Spinal cord (tissue), 10 donors: Measurements from ENCODE around the gene SKI. TPM values are rescaled to one million over a fixed set of nuclear protein-coding genes. Genes with fewer than 3 reads are reported as not detected.

Source experiments
- DNase-seq, 6 donors: peaks; one replicate each; pipeline versions ENCODE4 v3.0.0 to v3.0.0-alpha.2; 2013 to 2015; ENCODE audit warnings: low spot score in 6 of 6, low read depth in 4 of 6
- H3K27ac ChIP-seq: one replicate; pipeline ENCODE4 v1.5.1; 2013; ENCODE audit warnings: low read depth, low read length, control low read depth
- H3K27me3 ChIP-seq: one replicate; pipeline ENCODE4 v1.6.1; 2013; ENCODE audit warnings: low read length; ENCODE audit not compliant: control insufficient read depth, insufficient read depth
- H3K36me3 ChIP-seq: one replicate; pipeline ENCODE4 v1.6.1; 2013; ENCODE audit warnings: low read length; ENCODE audit not compliant: control insufficient read depth, insufficient read depth
- H3K4me1 ChIP-seq: one replicate; pipeline ENCODE4 v1.6.1; 2013; ENCODE audit warnings: low read length; ENCODE audit not compliant: control insufficient read depth, insufficient read depth
- H3K4me3 ChIP-seq: one replicate; pipeline ENCODE4 v1.5.1; 2013; ENCODE audit warnings: low read depth, low read length, control low read depth
- H3K9me3 ChIP-seq: one replicate; pipeline ENCODE4 v1.6.1; 2013; ENCODE audit warnings: low read length; ENCODE audit not compliant: control insufficient read depth, insufficient read depth
- WGBS: methylation state at CpG from one replicate; pipeline ENCODE4 v1.1.5; 2013; ENCODE audit warnings: missing lambda C conversion rate; ENCODE audit not compliant: insufficient coverage; 5-methylcytosine and 5-hydroxymethylcytosine counted together
- polyA plus RNA-seq, 2 donors: library from polyadenylated mRNA; unstranded; fragments of 120-200 nt; gene quantifications; one replicate each; pipeline ENCODE4 v1.2.1, GENCODE V29; 2013; ENCODE audit not compliant: insufficient read length in 2 of 2
- total RNA-seq, 2 donors: library from RNA; depleted of rRNA in 1 of 2; stranded (reverse); fragments of 120-200 nt in 1 of 2; fragments of >200 nt in 1 of 2; gene quantifications; one replicate each; pipeline versions ENCODE4 v1.2.3 to v1.2.4, GENCODE V29; 2013 to 2014
- donor health status: healthy.

SKI gene
- total and polyA plus RNA-seq, 4 donors: 20.0 to 72.3 (median 46.2) TPM

- DNase-seq: peak in 2 of 6 donors; percentile 41 to 65
- H3K9me3 ChIP-seq: no peaks in the 10 kb centered on the region
- 26% methylated on average over 17 of the region's 21 CpGs for WGBS
- H3K27ac ChIP-seq: peak overlapping the region; percentile 33
- no peak overlapping the region for H3K4me3 ChIP-seq
- H3K27me3 ChIP-seq: no peaks in the 10 kb centered on the region
- H3K4me1 ChIP-seq: peaks cover 60% of the 10 kb centered on the region
- peaks cover 54% of the 10 kb centered on the region for H3K36me3 ChIP-seq
These were observed 83.3 kb downstream of the SKI start for GRCh38 chr1:2311184-2312032.

GRCh38 chr1:2312160-2312514, 84.0 kb downstream of the SKI start:
- no peak for DNase-seq
- Histone ChIP-seq H3K27ac (no peak overlapping the region), H3K36me3 (peaks cover 47% of the 10 kb centered on the region), H3K9me3 (no peaks in the 10 kb centered on the region), H3K27me3 (no peaks in the 10 kb centered on the region), H3K4me3 (no peak overlapping the region), H3K4me1 (peaks cover 66% of the 10 kb centered on the region)
- WGBS: 77% methylated on average over 10 of the region's 10 CpGs

- Histone ChIP-seq H3K9me3 (no peaks in the 10 kb centered on the region), H3K27me3 (no peaks in the 10 kb centered on the region), H3K4me1 (peaks cover 70% of the 10 kb centered on the region), H3K4me3 (no peak overlapping the region), H3K27ac (no peak overlapping the region), H3K36me3 (peaks cover 45% of the 10 kb centered on the region)
- DNase-seq: peak in 1 of 6 donors; percentile 59
- 62% methylated on average over 16 of the region's 24 CpGs for WGBS
These were observed 84.6 kb downstream of the SKI start for GRCh38 chr1:2312515-2313301.

GRCh38 chr1:2313651-2314261, 85.6 kb downstream of the SKI start:
- no peak for DNase-seq
- WGBS: 62% methylated on average over 18 of the region's 18 CpGs
- peak overlapping the region; percentile 78 for H3K27ac ChIP-seq
- peaks cover 80% of the 10 kb centered on the region for H3K4me1 ChIP-seq
- no peaks in the 10 kb centered on the region for H3K27me3 ChIP-seq
- no peaks in the 10 kb centered on the region for H3K9me3 ChIP-seq
- peaks cover 39% of the 10 kb centered on the region for H3K36me3 ChIP-seq
- no peak overlapping the region for H3K4me3 ChIP-seq

- peaks cover 33% of the 10 kb centered on the region for H3K36me3 ChIP-seq
- peak in 2 of 6 donors; percentile 61 to 81 for DNase-seq
- 13% methylated on average over 38 of the region's 54 CpGs for WGBS
- H3K9me3 ChIP-seq: no peaks in the 10 kb centered on the region
- H3K27me3 ChIP-seq: no peaks in the 10 kb centered on the region
- H3K27ac ChIP-seq: peak overlapping the region; percentile 78
- peaks cover 85% of the 10 kb centered on the region for H3K4me1 ChIP-seq
- peak overlapping the region; percentile 18 for H3K4me3 ChIP-seq
These were observed 86.2 kb downstream of the SKI start for GRCh38 chr1:2314273-2314802.

- no peaks in the 10 kb centered on the region for H3K27me3 ChIP-seq
- H3K27ac ChIP-seq: peak overlapping the region; percentile 80
- peaks cover 32% of the 10 kb centered on the region for H3K36me3 ChIP-seq
- H3K9me3 ChIP-seq: no peaks in the 10 kb centered on the region
- DNase-seq: peak in 2 of 6 donors; percentile 64 to 76
- peak overlapping the region; percentile 20 for H3K4me3 ChIP-seq
- peaks cover 90% of the 10 kb centered on the region for H3K4me1 ChIP-seq
- WGBS: 5% methylated on average over 64 of the region's 91 CpGs
These were observed 86.9 kb downstream of the SKI start for GRCh38 chr1:2314803-2315673.

- Histone ChIP-seq H3K36me3 (peaks cover 28% of the 10 kb centered on the region), H3K27ac (peak overlapping the region; percentile 80), H3K9me3 (no peaks in the 10 kb centered on the region), H3K4me3 (peak overlapping the region; percentile 20), H3K27me3 (no peaks in the 10 kb centered on the region), H3K4me1 (peaks cover 91% of the 10 kb centered on the region)
- DNase-seq: no peak
- WGBS: 61% methylated on average over 21 of the region's 21 CpGs
These were observed 87.7 kb downstream of the SKI start for GRCh38 chr1:2315674-2316450.

GRCh38 chr1:2316451-2316961, 88.4 kb downstream of the SKI start:
- 73% methylated on average over 16 of the region's 16 CpGs for WGBS
- Histone ChIP-seq H3K27me3 (peaks cover 2% of the 10 kb centered on the region), H3K4me3 (no peak overlapping the region), H3K9me3 (no peaks in the 10 kb centered on the region), H3K36me3 (peaks cover 22% of the 10 kb centered on the region), H3K4me1 (peaks cover 91% of the 10 kb centered on the region), H3K27ac (no peak overlapping the region)
- DNase-seq: no peak
